HepG2 (cell line): ENCODE data around the gene ARPC1B.

ENCODE experiments used
- ELK4 ChIP-seq: sonication (generic); formaldehyde crosslinking; IDR thresholded peaks from 2 replicates; pipeline ENCODE4 v1.9.0; 2021; ENCODE audit warnings: missing genetic modification reagents, borderline replicate concordance
- FOXA3 ChIP-seq: IDR thresholded peaks from 2 replicates; pipeline ENCODE4 v1.6.1; 2016; ENCODE audit warnings: missing genetic modification reagents, missing compliant biosample characterization
- FOXK2 ChIP-seq: fragments of 450-650 bp; IDR thresholded peaks from 2 replicates; pipeline ENCODE4 v1.6.1; 2016
- JUND ChIP-seq: sonication (generic); formaldehyde crosslinking; IDR thresholded peaks from 2 replicates; pipeline ENCODE4 v1.8.0; 2022; ENCODE audit warnings: mild to moderate bottlenecking, missing genetic modification reagents
- POLR2A ChIP-seq, 2 experiments: IDR thresholded peaks; 2 replicates each; pipeline ENCODE4 v1.6.1; 2011; ENCODE audit warnings: low read depth in 2 of 2, low read length in 2 of 2, mild to moderate bottlenecking in 1 of 2, moderate library complexity in 1 of 2; ENCODE audit not compliant: insufficient read depth in 1 of 2
- SP1 ChIP-seq, 2 experiments: fragments of 450-650 bp in 1 of 2; sonication (generic) in 1 of 2; formaldehyde crosslinking in 1 of 2; IDR thresholded peaks; 2 replicates each; pipeline versions ENCODE4 v1.4.0 to v1.6.1; 2016 to 2020; ENCODE audit warnings: missing genetic modification reagents in 1 of 2
- TAF1 ChIP-seq: sonication (generic); formaldehyde crosslinking; IDR thresholded peaks from 2 replicates; pipeline ENCODE4 v1.4.0; 2020; ENCODE audit warnings: missing genetic modification reagents
- ZNF530 ChIP-seq: sonication (generic); formaldehyde crosslinking; IDR thresholded peaks from 2 replicates; pipeline ENCODE4 v1.5.0; 2020; ENCODE audit warnings: low read depth, mild to moderate bottlenecking, missing genetic modification reagents
- ZSCAN31 ChIP-seq: sonication (generic); formaldehyde crosslinking; IDR thresholded peaks from 2 replicates; pipeline ENCODE4 v1.5.0; 2020; ENCODE audit warnings: low read depth, mild to moderate bottlenecking, missing genetic modification reagents
- TF ChIP-seq, protein P1 (sequence below): sonication (generic); formaldehyde crosslinking; IDR thresholded peaks from 2 replicates; pipeline ENCODE4 v1.4.0; 2020; ENCODE audit warnings: missing genetic modification reagents
- TF ChIP-seq, protein P2 (sequence below): sonication (generic); formaldehyde crosslinking; IDR thresholded peaks from 2 replicates; pipeline ENCODE4 v1.5.0; 2020; ENCODE audit warnings: mild to moderate bottlenecking, missing genetic modification reagents, moderate library complexity
- TF ChIP-seq, protein P3 (sequence below): sonication (generic); formaldehyde crosslinking; IDR thresholded peaks from 2 replicates; pipeline ENCODE4 v1.4.0; 2020; ENCODE audit warnings: missing genetic modification reagents
- TF ChIP-seq, protein P4 (sequence below), 2 experiments: sonication (generic) in 1 of 2; formaldehyde crosslinking in 1 of 2; IDR thresholded peaks; 2 replicates each; pipeline versions ENCODE4 v1.5.1 to v1.6.1; 2011 to 2020; ENCODE audit warnings: borderline replicate concordance in 1 of 2, low read depth in 1 of 2, low read length in 1 of 2, mild to moderate bottlenecking in 1 of 2, missing genetic modification reagents in 1 of 2, moderate library complexity in 1 of 2

DNA sequence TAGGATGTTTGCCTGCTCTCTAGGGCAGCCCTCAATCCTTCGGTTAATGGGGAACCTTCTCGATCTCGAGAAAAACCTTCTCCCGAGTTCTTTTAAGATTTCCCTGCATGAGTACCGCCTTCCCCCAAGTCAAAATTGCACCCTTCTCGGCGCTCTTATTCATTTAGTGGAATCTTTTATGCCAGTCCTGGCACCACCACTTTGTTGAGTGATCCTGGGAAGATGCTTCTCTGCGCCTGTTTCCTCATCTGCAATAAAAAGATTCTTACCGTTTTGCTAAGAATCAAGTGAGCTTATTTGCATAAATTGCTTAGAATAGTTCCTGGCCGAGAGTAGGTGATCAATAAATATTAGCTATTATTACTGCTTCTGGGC, 48.1 kb upstream of the ARPC1B start:
- TF ChIP-seq, protein P1, sequence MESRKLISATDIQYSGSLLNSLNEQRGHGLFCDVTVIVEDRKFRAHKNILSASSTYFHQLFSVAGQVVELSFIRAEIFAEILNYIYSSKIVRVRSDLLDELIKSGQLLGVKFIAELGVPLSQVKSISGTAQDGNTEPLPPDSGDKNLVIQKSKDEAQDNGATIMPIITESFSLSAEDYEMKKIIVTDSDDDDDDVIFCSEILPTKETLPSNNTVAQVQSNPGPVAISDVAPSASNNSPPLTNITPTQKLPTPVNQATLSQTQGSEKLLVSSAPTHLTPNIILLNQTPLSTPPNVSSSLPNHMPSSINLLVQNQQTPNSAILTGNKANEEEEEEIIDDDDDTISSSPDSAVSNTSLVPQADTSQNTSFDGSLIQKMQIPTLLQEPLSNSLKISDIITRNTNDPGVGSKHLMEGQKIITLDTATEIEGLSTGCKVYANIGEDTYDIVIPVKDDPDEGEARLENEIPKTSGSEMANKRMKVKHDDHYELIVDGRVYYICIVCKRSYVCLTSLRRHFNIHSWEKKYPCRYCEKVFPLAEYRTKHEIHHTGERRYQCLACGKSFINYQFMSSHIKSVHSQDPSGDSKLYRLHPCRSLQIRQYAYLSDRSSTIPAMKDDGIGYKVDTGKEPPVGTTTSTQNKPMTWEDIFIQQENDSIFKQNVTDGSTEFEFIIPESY (CRISPR knock-in tag), result no peak
- no peak for TF ChIP-seq ZNF530
- TF ChIP-seq, protein P2, sequence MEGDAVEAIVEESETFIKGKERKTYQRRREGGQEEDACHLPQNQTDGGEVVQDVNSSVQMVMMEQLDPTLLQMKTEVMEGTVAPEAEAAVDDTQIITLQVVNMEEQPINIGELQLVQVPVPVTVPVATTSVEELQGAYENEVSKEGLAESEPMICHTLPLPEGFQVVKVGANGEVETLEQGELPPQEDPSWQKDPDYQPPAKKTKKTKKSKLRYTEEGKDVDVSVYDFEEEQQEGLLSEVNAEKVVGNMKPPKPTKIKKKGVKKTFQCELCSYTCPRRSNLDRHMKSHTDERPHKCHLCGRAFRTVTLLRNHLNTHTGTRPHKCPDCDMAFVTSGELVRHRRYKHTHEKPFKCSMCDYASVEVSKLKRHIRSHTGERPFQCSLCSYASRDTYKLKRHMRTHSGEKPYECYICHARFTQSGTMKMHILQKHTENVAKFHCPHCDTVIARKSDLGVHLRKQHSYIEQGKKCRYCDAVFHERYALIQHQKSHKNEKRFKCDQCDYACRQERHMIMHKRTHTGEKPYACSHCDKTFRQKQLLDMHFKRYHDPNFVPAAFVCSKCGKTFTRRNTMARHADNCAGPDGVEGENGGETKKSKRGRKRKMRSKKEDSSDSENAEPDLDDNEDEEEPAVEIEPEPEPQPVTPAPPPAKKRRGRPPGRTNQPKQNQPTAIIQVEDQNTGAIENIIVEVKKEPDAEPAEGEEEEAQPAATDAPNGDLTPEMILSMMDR (CRISPR knock-in tag), result no peak
- TF ChIP-seq FOXA3 (CRISPR knock-in tag), result no peak
- TF ChIP-seq, protein P3, sequence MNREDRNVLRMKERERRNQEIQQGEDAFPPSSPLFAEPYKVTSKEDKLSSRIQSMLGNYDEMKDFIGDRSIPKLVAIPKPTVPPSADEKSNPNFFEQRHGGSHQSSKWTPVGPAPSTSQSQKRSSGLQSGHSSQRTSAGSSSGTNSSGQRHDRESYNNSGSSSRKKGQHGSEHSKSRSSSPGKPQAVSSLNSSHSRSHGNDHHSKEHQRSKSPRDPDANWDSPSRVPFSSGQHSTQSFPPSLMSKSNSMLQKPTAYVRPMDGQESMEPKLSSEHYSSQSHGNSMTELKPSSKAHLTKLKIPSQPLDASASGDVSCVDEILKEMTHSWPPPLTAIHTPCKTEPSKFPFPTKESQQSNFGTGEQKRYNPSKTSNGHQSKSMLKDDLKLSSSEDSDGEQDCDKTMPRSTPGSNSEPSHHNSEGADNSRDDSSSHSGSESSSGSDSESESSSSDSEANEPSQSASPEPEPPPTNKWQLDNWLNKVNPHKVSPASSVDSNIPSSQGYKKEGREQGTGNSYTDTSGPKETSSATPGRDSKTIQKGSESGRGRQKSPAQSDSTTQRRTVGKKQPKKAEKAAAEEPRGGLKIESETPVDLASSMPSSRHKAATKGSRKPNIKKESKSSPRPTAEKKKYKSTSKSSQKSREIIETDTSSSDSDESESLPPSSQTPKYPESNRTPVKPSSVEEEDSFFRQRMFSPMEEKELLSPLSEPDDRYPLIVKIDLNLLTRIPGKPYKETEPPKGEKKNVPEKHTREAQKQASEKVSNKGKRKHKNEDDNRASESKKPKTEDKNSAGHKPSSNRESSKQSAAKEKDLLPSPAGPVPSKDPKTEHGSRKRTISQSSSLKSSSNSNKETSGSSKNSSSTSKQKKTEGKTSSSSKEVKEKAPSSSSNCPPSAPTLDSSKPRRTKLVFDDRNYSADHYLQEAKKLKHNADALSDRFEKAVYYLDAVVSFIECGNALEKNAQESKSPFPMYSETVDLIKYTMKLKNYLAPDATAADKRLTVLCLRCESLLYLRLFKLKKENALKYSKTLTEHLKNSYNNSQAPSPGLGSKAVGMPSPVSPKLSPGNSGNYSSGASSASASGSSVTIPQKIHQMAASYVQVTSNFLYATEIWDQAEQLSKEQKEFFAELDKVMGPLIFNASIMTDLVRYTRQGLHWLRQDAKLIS (CRISPR knock-in tag), result no peak
- no peak for TF ChIP-seq SP1 (IDR thresholded peaks at IDR 0.05)
- TF ChIP-seq SP1 (CRISPR knock-in tag; IDR thresholded peaks at IDR 0.05), result no peak
- TF ChIP-seq ELK4 (CRISPR knock-in tag), result no peak
- TF ChIP-seq, protein P4, sequence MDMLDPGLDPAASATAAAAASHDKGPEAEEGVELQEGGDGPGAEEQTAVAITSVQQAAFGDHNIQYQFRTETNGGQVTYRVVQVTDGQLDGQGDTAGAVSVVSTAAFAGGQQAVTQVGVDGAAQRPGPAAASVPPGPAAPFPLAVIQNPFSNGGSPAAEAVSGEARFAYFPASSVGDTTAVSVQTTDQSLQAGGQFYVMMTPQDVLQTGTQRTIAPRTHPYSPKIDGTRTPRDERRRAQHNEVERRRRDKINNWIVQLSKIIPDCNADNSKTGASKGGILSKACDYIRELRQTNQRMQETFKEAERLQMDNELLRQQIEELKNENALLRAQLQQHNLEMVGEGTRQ (IDR thresholded peaks at IDR 0.05; ENCODE audit: low read depth, low read length), result no peak
- TF ChIP-seq, protein P4 (CRISPR knock-in tag; IDR thresholded peaks at IDR 0.05; ENCODE audit: borderline replicate concordance), result no peak
- no peak for TF ChIP-seq ZSCAN31
- no peak for TF ChIP-seq FOXK2
- TF ChIP-seq POLR2A (IDR thresholded peaks at IDR 0.05; ENCODE audit: insufficient read depth in 1 of 2, low read depth in 2 of 2, low read length in 2 of 2), result no peak
- TF ChIP-seq JUND (CRISPR knock-in tag), result no peak
- TF ChIP-seq TAF1, result no peak
